HEK293 (cell line): ENCODE data around the gene SLCO1B1.

ENCODE experiments used
- CTCF ChIA-PET: fragments of 350-600 bp; formaldehyde crosslinking; extraction: SDS; loops from one replicate; lab custom pipeline; 2021; ENCODE audit warnings: antibody characterized with exemption; lab: Yijun Ruan, JAX
- POLR2A ChIA-PET: fragments of 300-600 bp; formaldehyde crosslinking; extraction: SDS; loops from one replicate; lab custom pipeline; 2020; ENCODE audit warnings: antibody characterized with exemption, inconsistent platforms; lab: Yijun Ruan, JAX
- H3K27ac ChIP-seq: fragments of 200-500 bp; sonication (Bioruptor generic); 2 replicates; pipeline ENCODE4 v1.5.1; 2014; ENCODE audit warnings: low read depth, low read length, control low read depth, inconsistent platforms; ENCODE audit errors: extremely low read depth
- H3K36me3 ChIP-seq, 2 experiments: fragments of 200-500 bp in 1 of 2; sonication (Bioruptor generic) in 1 of 2; 1 replicate in 1 of 2; 2 replicates in 1 of 2; pipeline ENCODE4 v1.5.1; 2014 to 2017; ENCODE audit warnings: inconsistent platforms in 2 of 2, low read length in 2 of 2; ENCODE audit not compliant: control insufficient read depth in 2 of 2, insufficient read depth in 1 of 2
- H3K4me1 ChIP-seq: fragments of 200-500 bp; sonication (Bioruptor generic); 2 replicates; pipeline ENCODE4 v1.5.1; 2014; ENCODE audit warnings: mild to moderate bottlenecking, low read length, inconsistent platforms; ENCODE audit not compliant: control insufficient read depth, insufficient read depth
- H3K4me3 ChIP-seq: 2 replicates; pipeline ENCODE4 v1.5.1; 2011; ENCODE audit warnings: low read depth, mild to moderate bottlenecking, control low read depth, low read length, moderate library complexity
- H3K9me3 ChIP-seq: fragments of 200-500 bp; sonication (Bioruptor generic); 2 replicates; pipeline ENCODE4 v1.5.1; 2014; ENCODE audit warnings: low read depth, low read length, inconsistent platforms; ENCODE audit not compliant: control insufficient read depth, insufficient read depth
- GFI1B ChIP-seq: fragments of 450-650 bp; formaldehyde crosslinking; IDR thresholded peaks from 2 replicates; pipeline ENCODE4 v1.5.1; 2016; ENCODE audit warnings: missing biosample characterization, missing genetic modification characterization
- GLI2 ChIP-seq: fragments of 450-650 bp; formaldehyde crosslinking; IDR thresholded peaks from 2 replicates; pipeline ENCODE4; 2017; ENCODE audit warnings: missing biosample characterization, missing genetic modification characterization, low read depth, borderline replicate concordance
- GLIS1 ChIP-seq: fragments of 450-650 bp; formaldehyde crosslinking; IDR thresholded peaks from 2 replicates; pipeline ENCODE4 v1.5.1; 2016; ENCODE audit warnings: missing biosample characterization, missing genetic modification characterization
- KLF9 ChIP-seq: fragments of 450-650 bp; formaldehyde crosslinking; IDR thresholded peaks from 2 replicates; pipeline ENCODE4 v1.5.1; 2016; ENCODE audit warnings: missing biosample characterization, missing genetic modification characterization, low read depth
- SALL2 ChIP-seq: fragments of 450-650 bp; formaldehyde crosslinking; IDR thresholded peaks from 2 replicates; pipeline ENCODE4 v1.5.0; 2017; ENCODE audit warnings: missing biosample characterization, mild to moderate bottlenecking, missing genetic modification characterization, borderline replicate concordance
- SP3 ChIP-seq: fragments of 450-650 bp; formaldehyde crosslinking; IDR thresholded peaks from 2 replicates; pipeline ENCODE4 v1.5.1; 2016; ENCODE audit warnings: missing biosample characterization, missing genetic modification characterization
- TRIM28 ChIP-seq: IDR thresholded peaks from 2 replicates; pipeline ENCODE4 v1.6.1; 2011; ENCODE audit warnings: low read length, control low read depth, borderline replicate concordance
- ZBTB1 ChIP-seq: fragments of 450-650 bp; formaldehyde crosslinking; IDR thresholded peaks from 2 replicates; pipeline ENCODE4 v1.5.1; 2016; ENCODE audit warnings: missing biosample characterization, missing genetic modification characterization
- ZBTB8A ChIP-seq: fragments of 450-650 bp; formaldehyde crosslinking; IDR thresholded peaks from 2 replicates; pipeline ENCODE4 v1.5.1; 2016; ENCODE audit warnings: missing biosample characterization, missing genetic modification characterization
- ZNF146 ChIP-seq: fragments of 450-650 bp; formaldehyde crosslinking; IDR thresholded peaks from 2 replicates; pipeline ENCODE4 v1.5.1; 2016; ENCODE audit warnings: missing biosample characterization, missing genetic modification characterization
- ZNF155 ChIP-seq: fragments of 450-650 bp; formaldehyde crosslinking; IDR thresholded peaks from 2 replicates; pipeline ENCODE4 v1.5.1; 2016; ENCODE audit warnings: missing biosample characterization, missing genetic modification characterization
- ZNF302 ChIP-seq: fragments of 450-650 bp; formaldehyde crosslinking; IDR thresholded peaks from 2 replicates; pipeline ENCODE4 v1.5.1; 2016; ENCODE audit warnings: missing biosample characterization, missing genetic modification characterization, low read depth
- ZNF394 ChIP-seq: fragments of 450-650 bp; formaldehyde crosslinking; IDR thresholded peaks from 2 replicates; pipeline ENCODE4 v1.5.1; 2016; ENCODE audit warnings: missing biosample characterization, missing genetic modification characterization, mild to moderate bottlenecking, moderate library complexity, borderline replicate concordance
- ZNF514 ChIP-seq: fragments of 450-650 bp; formaldehyde crosslinking; IDR thresholded peaks from 2 replicates; pipeline ENCODE4 v1.5.1; 2016; ENCODE audit warnings: missing biosample characterization, missing genetic modification characterization
- ZNF521 ChIP-seq: fragments of 450-650 bp; formaldehyde crosslinking; IDR thresholded peaks from 2 replicates; pipeline ENCODE4 v1.5.1; 2017; ENCODE audit warnings: missing biosample characterization, mild to moderate bottlenecking, missing genetic modification characterization
- ZNF555 ChIP-seq: fragments of 450-650 bp; formaldehyde crosslinking; conservative IDR thresholded peaks from 2 replicates; pipeline ENCODE4 v1.5.1; 2017; ENCODE audit warnings: missing biosample characterization, mild to moderate bottlenecking, missing genetic modification characterization, inconsistent platforms
- ZNF600 ChIP-seq: fragments of 450-650 bp; formaldehyde crosslinking; IDR thresholded peaks from 2 replicates; pipeline ENCODE4 v1.5.1; 2016; ENCODE audit warnings: missing biosample characterization, missing genetic modification characterization
- ZNF610 ChIP-seq: fragments of 450-650 bp; formaldehyde crosslinking; IDR thresholded peaks from 2 replicates; pipeline ENCODE4 v1.5.1; 2016; ENCODE audit warnings: missing biosample characterization, missing genetic modification characterization, borderline replicate concordance
- ZNF623 ChIP-seq: fragments of 450-650 bp; formaldehyde crosslinking; IDR thresholded peaks from 2 replicates; pipeline ENCODE4 v1.5.1; 2016; ENCODE audit warnings: missing biosample characterization, missing genetic modification characterization
- ZNF670 ChIP-seq: fragments of 450-650 bp; formaldehyde crosslinking; IDR thresholded peaks from 2 replicates; pipeline ENCODE4 v1.5.1; 2016; ENCODE audit warnings: missing biosample characterization, missing genetic modification characterization, low read depth
- ZNF701 ChIP-seq: fragments of 450-650 bp; formaldehyde crosslinking; IDR thresholded peaks from 2 replicates; pipeline ENCODE4 v1.5.1; 2016; ENCODE audit warnings: missing biosample characterization, missing genetic modification characterization
- ZNF768 ChIP-seq: fragments of 450-650 bp; formaldehyde crosslinking; IDR thresholded peaks from 2 replicates; pipeline ENCODE4 v1.5.1; 2018; ENCODE audit warnings: missing biosample characterization, mild to moderate bottlenecking, missing genetic modification characterization
- ZNF791 ChIP-seq: fragments of 450-650 bp; formaldehyde crosslinking; IDR thresholded peaks from 2 replicates; pipeline ENCODE4 v1.5.1; 2016; ENCODE audit warnings: missing biosample characterization, missing genetic modification characterization
- ZXDB ChIP-seq: fragments of 450-650 bp; formaldehyde crosslinking; IDR thresholded peaks from 2 replicates; pipeline ENCODE4 v1.5.1; 2016; ENCODE audit warnings: missing biosample characterization, missing genetic modification characterization
- TF ChIP-seq, protein P1 (sequence below): fragments of 450-650 bp; formaldehyde crosslinking; optimal IDR thresholded peaks from 2 replicates; pipeline ENCODE3; 2016; ENCODE audit warnings: missing biosample characterization, mild to moderate bottlenecking, missing genetic modification characterization
- TF ChIP-seq, protein P2 (sequence below): fragments of 450-650 bp; formaldehyde crosslinking; IDR thresholded peaks from 2 replicates; pipeline ENCODE4 v1.5.1; 2016; ENCODE audit warnings: missing biosample characterization, missing genetic modification characterization
- TF ChIP-seq, protein P3 (sequence below): fragments of 450-650 bp; formaldehyde crosslinking; IDR thresholded peaks from 2 replicates; pipeline ENCODE4 v1.5.1; 2016; ENCODE audit warnings: missing biosample characterization, missing genetic modification characterization

Gene SLCO1B1

DNA sequence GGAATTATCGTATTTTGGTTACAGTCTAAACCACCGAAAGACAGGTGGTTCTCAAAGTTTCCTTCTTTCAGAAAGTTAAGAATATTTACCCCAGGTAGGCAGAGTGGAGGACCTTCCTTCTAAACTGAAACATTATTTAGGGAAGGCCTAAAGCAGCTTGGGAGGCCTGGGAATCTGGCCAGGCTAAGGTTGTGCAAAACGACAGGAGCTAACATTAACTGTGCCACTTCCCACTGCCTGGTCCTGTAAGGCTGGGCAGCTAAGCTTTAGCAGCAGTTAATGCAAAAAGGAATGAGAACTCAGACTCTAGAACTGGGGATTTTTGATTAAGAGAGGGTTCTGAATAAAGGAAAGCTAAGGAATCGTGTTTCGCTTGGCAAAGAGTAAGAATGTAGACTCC is 121.1 kb downstream of the SLCO1B1 start:
- ChIA-PET POLR2A (interaction anchor here (0.6 kb wide), 1 partner anchor 368 kb away, joined by 3 read pairs; no protein-coding TSS in a partner anchor), CTCF (interaction anchor here (0.6 kb wide), 1 partner anchor 1083 kb away, joined by 3 read pairs; no protein-coding TSS in a partner anchor)
- H3K4me1 ChIP-seq = no peaks in the 10 kb centered on the region
- H3K4me3 ChIP-seq = no peak overlapping the region
- H3K9me3 ChIP-seq = no peaks in the 10 kb centered on the region
- TF ChIP-seq ZNF600 (no peak), GLI2 (tag by site-specific recombination) (no peak), ZNF521 (tag by site-specific recombination) (no peak), ZNF791 (tag by site-specific recombination) (no peak), ZNF514 (tag by site-specific recombination) (no peak), ZNF302 (no peak), SP3 (no peak), ZBTB1 (no peak), GFI1B (no peak), ZNF610 (tag by site-specific recombination) (no peak), ZNF670 (tag by site-specific recombination) (no peak), ZNF623 (tag by site-specific recombination) (no peak), ZNF768 (tag by site-specific recombination) (no peak), ZNF701 (tag by site-specific recombination) (no peak)
- TF ChIP-seq, protein P1, sequence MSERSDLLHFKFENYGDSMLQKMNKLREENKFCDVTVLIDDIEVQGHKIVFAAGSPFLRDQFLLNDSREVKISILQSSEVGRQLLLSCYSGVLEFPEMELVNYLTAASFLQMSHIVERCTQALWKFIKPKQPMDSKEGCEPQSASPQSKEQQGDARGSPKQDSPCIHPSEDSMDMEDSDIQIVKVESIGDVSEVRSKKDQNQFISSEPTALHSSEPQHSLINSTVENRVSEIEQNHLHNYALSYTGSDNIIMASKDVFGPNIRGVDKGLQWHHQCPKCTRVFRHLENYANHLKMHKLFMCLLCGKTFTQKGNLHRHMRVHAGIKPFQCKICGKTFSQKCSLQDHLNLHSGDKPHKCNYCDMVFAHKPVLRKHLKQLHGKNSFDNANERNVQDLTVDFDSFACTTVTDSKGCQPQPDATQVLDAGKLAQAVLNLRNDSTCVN (tag by site-specific recombination) = no peak
- TF ChIP-seq, protein P2, sequence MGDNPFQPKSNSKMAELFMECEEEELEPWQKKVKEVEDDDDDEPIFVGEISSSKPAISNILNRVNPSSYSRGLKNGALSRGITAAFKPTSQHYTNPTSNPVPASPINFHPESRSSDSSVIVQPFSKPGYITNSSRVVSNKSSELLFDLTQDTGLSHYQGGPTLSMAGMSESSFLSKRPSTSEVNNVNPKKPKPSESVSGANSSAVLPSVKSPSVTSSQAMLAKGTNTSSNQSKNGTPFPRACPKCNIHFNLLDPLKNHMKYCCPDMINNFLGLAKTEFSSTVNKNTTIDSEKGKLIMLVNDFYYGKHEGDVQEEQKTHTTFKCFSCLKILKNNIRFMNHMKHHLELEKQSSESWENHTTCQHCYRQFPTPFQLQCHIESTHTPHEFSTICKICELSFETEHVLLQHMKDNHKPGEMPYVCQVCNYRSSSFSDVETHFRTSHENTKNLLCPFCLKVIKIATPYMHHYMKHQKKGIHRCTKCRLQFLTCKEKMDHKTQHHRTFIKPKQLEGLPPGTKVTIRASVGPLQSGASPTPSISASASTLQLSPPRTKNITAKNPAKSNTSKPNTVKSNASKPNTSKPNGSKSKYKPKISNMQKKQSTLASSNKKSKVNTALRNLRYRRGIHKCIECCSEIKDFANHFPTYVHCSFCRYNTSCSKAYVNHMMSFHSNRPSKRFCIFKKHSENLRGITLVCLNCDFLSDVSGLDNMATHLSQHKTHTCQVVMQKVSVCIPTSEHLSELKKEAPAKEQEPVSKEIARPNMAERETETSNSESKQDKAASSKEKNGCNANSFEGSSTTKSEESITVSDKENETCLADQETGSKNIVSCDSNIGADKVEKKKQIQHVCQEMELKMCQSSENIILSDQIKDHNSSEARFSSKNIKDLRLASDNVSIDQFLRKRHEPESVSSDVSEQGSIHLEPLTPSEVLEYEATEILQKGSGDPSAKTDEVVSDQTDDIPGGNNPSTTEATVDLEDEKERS (tag by site-specific recombination) = no peak
- no peaks in the 10 kb centered on the region for H3K36me3 ChIP-seq
- no peak overlapping the region for H3K27ac ChIP-seq

DNA sequence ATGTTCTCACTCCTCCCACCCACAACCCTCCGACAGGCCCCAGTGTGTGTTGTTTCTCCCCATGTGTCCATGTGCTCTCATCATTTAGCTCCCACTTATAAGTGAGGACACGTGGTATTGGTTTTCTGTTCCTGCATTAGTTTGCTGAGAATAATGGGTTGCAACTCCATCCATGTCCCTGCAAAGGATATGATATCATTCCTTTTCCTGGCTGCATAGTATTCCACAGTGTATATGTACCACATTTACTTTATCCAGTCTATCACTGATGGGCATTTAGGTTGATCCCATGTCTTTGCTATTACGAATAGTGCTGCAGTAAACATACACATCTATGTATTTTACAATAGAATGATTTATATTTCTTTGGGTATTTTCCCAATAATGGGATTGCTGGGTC is 126.2 kb downstream of the SLCO1B1 start:
- Histone ChIP-seq H3K4me1 (no peaks in the 10 kb centered on the region), H3K36me3 (no peaks in the 10 kb centered on the region), H3K4me3 (no peak overlapping the region), H3K27ac (no peak overlapping the region), H3K9me3 (no peaks in the 10 kb centered on the region)
- POLR2A ChIA-PET = no interaction called here
- CTCF ChIA-PET = no interaction called here
- TF ChIP-seq, protein P3, sequence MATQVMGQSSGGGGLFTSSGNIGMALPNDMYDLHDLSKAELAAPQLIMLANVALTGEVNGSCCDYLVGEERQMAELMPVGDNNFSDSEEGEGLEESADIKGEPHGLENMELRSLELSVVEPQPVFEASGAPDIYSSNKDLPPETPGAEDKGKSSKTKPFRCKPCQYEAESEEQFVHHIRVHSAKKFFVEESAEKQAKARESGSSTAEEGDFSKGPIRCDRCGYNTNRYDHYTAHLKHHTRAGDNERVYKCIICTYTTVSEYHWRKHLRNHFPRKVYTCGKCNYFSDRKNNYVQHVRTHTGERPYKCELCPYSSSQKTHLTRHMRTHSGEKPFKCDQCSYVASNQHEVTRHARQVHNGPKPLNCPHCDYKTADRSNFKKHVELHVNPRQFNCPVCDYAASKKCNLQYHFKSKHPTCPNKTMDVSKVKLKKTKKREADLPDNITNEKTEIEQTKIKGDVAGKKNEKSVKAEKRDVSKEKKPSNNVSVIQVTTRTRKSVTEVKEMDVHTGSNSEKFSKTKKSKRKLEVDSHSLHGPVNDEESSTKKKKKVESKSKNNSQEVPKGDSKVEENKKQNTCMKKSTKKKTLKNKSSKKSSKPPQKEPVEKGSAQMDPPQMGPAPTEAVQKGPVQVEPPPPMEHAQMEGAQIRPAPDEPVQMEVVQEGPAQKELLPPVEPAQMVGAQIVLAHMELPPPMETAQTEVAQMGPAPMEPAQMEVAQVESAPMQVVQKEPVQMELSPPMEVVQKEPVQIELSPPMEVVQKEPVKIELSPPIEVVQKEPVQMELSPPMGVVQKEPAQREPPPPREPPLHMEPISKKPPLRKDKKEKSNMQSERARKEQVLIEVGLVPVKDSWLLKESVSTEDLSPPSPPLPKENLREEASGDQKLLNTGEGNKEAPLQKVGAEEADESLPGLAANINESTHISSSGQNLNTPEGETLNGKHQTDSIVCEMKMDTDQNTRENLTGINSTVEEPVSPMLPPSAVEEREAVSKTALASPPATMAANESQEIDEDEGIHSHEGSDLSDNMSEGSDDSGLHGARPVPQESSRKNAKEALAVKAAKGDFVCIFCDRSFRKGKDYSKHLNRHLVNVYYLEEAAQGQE = no peak
- TF ChIP-seq ZBTB8A (tag by site-specific recombination) (no peak), ZNF155 (no peak), ZNF555 (no peak), ZNF394 (no peak), ZXDB (tag by site-specific recombination) (no peak), TRIM28 (no peak), GLIS1 (no peak), ZNF146 (tag by site-specific recombination) (peak; percentile 74), KLF9 (tag by site-specific recombination) (no peak), SALL2 (no peak)
- TF ChIP-seq, protein P2 (tag by site-specific recombination) = 0 out of 2 replicates have a peak, but pooled peaks have one; percentile 22
